OCI-LY7 (cell line): ENCODE data around the gene NSD1. TPM values are rescaled to one million over a fixed set of nuclear protein-coding genes. Genes with fewer than 3 reads are reported as not detected.

Experiments used
- BruUV-seq: library from RNA; stranded (reverse); fragments of 400-500 nt; replicated peaks from 2 replicates; lab custom pipeline; 2021; lab: Mats Ljungman, UMichigan
- CTCF ChIA-PET: fragments of 300-600 bp; sonication (Branson Sonifier 250); formaldehyde crosslinking; loops from one replicate; lab custom pipeline; 2022; ENCODE audit warnings: antibody characterized with exemption; ENCODE audit not compliant: unreplicated experiment; lab: Charles Lee
- POLR2A ChIA-PET: fragments of 300-600 bp; sonication (Branson Sonifier 250); formaldehyde crosslinking; loops from one replicate; lab custom pipeline; 2022; ENCODE audit warnings: antibody characterized with exemption; lab: Charles Lee
- DNase-seq: peaks from one replicate; pipeline ENCODE4 v3.0.0-alpha.2; 2015; ENCODE audit warnings: low spot score
- H2AFZ ChIP-seq: fragments of 200-600 bp; sonication (generic), shearing (Covaris generic); 2 replicates; pipeline ENCODE4 v1.6.1; 2014; ENCODE audit warnings: mild to moderate bottlenecking, antibody characterized with exemption, low read length, moderate library complexity
- H3K27ac ChIP-seq: fragments of 200-600 bp; sonication (generic); 2 replicates; pipeline ENCODE4 v1.5.1; 2014; ENCODE audit warnings: mixed run types, low read depth, mild to moderate bottlenecking, moderate library complexity, low read length, inconsistent platforms; ENCODE audit not compliant: poor library complexity, severe bottlenecking
- H3K36me3 ChIP-seq: fragments of 200-600 bp; sonication (generic); 2 replicates; pipeline ENCODE4 v1.6.1; 2014; ENCODE audit warnings: mild to moderate bottlenecking, antibody characterized with exemption, low read length, moderate library complexity, mixed read lengths; ENCODE audit not compliant: insufficient read depth
- H3K4me1 ChIP-seq: fragments of 200-600 bp; sonication (generic); 2 replicates; pipeline ENCODE4 v1.5.1; 2014; ENCODE audit warnings: mild to moderate bottlenecking, low read length; ENCODE audit not compliant: insufficient read depth, poor library complexity, severe bottlenecking
- H3K4me2 ChIP-seq: fragments of 200-600 bp; sonication (generic); 2 replicates; pipeline ENCODE4 v1.6.1; 2014; ENCODE audit warnings: mild to moderate bottlenecking, low read length
- H3K4me3 ChIP-seq: fragments of 200-600 bp; sonication (generic); 2 replicates; pipeline ENCODE4 v1.5.1; 2014; ENCODE audit warnings: mild to moderate bottlenecking, low read depth, low read length; ENCODE audit not compliant: poor library complexity, severe bottlenecking
- H3K79me2 ChIP-seq: fragments of 200-600 bp; sonication (generic); 2 replicates; pipeline ENCODE4 v1.6.1; 2016; ENCODE audit warnings: low read depth, mild to moderate bottlenecking, low read length, moderate library complexity, mixed read lengths; ENCODE audit not compliant: insufficient read depth
- H3K9me2 ChIP-seq: fragments of 200-600 bp; sonication (generic); 2 replicates; pipeline ENCODE4 v1.6.1; 2016; ENCODE audit warnings: mild to moderate bottlenecking, low read length, mixed read lengths; ENCODE audit not compliant: insufficient read depth
- H3K9me3 ChIP-seq: fragments of 200-600 bp; sonication (generic); 2 replicates; pipeline ENCODE4 v1.6.1; 2014; ENCODE audit warnings: mild to moderate bottlenecking, mixed run types, low read length, mixed read lengths
- H4K20me1 ChIP-seq: fragments of 200-600 bp; sonication (generic); 2 replicates; pipeline ENCODE4 v1.6.1; 2014; ENCODE audit warnings: mild to moderate bottlenecking, antibody characterized with exemption, low read length, moderate library complexity, mixed read lengths; ENCODE audit not compliant: insufficient read depth
- CTCF ChIP-seq: fragments of 200-600 bp; sonication (generic); conservative IDR thresholded peaks from 2 replicates; pipeline ENCODE4 v1.5.1; 2014; ENCODE audit warnings: mild to moderate bottlenecking, antibody characterized with exemption, low read length, moderate library complexity, mixed read lengths
- EZH2phosphoT487 ChIP-seq: fragments of 200-600 bp; sonication (generic); IDR thresholded peaks from 2 replicates; pipeline ENCODE4 v1.6.1; 2018; ENCODE audit warnings: low read depth, borderline replicate concordance, mild to moderate bottlenecking, mixed run types, antibody characterized with exemption, low read length, moderate library complexity, mixed read lengths
- intact Hi-C: fragments of 100-400 bp; cut with micrococcal nuclease; formaldehyde crosslinking; loops from one replicate; pipeline ENCODE4 v1.10.0; 2022; ENCODE audit not compliant: unreplicated experiment
- total RNA-seq, 2 experiments: library from RNA; depleted of rRNA in 1 of 2; stranded (reverse); fragments of >200 nt in 1 of 2; shearing (Covaris generic) in 1 of 2; gene quantifications; 2 replicates each; pipeline ENCODE4 v1.2.3, GENCODE V29; 2014 to 2022

Gene NSD1
- total RNA-seq, 2 experiments from 2014 or later: 64.3 to 142 TPM

GRCh38 chr5:177096162-177097015 lies 37.2 kb upstream of the NSD1 start:
- intact Hi-C loops: no loop called here
- POLR2A ChIA-PET: interaction anchor here (0.5 kb wide), 1 partner anchor 25 kb away, joined by 3 read pairs; no protein-coding TSS in a partner anchor
- Histone ChIP-seq H3K4me2 (no peak overlapping the region), H4K20me1 (no peaks in the 10 kb centered on the region), H3K27ac (no peak overlapping the region), H3K4me3 (no peak overlapping the region), H2AFZ (no peak overlapping the region), H3K79me2 (no peaks in the 10 kb centered on the region), H3K4me1 (peaks cover 5% of the 10 kb centered on the region), H3K9me3 (no peaks in the 10 kb centered on the region), H3K9me2 (no peaks in the 10 kb centered on the region), H3K36me3 (no peaks in the 10 kb centered on the region)
- CTCF ChIA-PET: no interaction called here
- TF ChIP-seq EZH2phosphoT487: no peak
- TF ChIP-seq CTCF: no peak
- no TSS peak for BruUV-seq
- no peak for DNase-seq

- Histone ChIP-seq H2AFZ (no peak overlapping the region), H3K9me3 (no peaks in the 10 kb centered on the region), H3K4me2 (no peak overlapping the region), H3K4me1 (peaks cover 5% of the 10 kb centered on the region), H3K4me3 (no peak overlapping the region), H3K79me2 (no peaks in the 10 kb centered on the region), H3K9me2 (no peaks in the 10 kb centered on the region), H3K36me3 (no peaks in the 10 kb centered on the region), H3K27ac (no peak overlapping the region), H4K20me1 (no peaks in the 10 kb centered on the region)
- TF ChIP-seq CTCF (no peak), EZH2phosphoT487 (no peak)
- POLR2A ChIA-PET: no interaction called here
- no peak for DNase-seq
- intact Hi-C loops: no loop called here
- no TSS peak for BruUV-seq
- CTCF ChIA-PET: no interaction called here
Measured at GRCh38 chr5:177097016-177097985, 36.3 kb upstream of the NSD1 start.
